B cell (primary cell): ENCODE data around the gene GLI3. TPM values are rescaled to one million over a fixed set of nuclear protein-coding genes. Genes with fewer than 3 reads are reported as not detected.

ENCODE experiments used
- ATAC-seq: fragments of 200-7000 bp; cut with Tn5 transposase; one replicate; pipeline ENCODE4 v1.10.0; 2021; ENCODE audit warnings: low read depth, mild to moderate bottlenecking, moderate number of reproducible peaks, moderate library complexity
- CTCF ChIA-PET: fragments of 350-600 bp; sonication (Branson Sonifier 250); formaldehyde crosslinking; loops from one replicate; lab custom pipeline; 2021; ENCODE audit warnings: antibody characterized with exemption, inconsistent platforms; lab: Charles Lee
- POLR2A ChIA-PET: fragments of 350-600 bp; sonication (Branson Sonifier 250); formaldehyde crosslinking; loops from one replicate; lab custom pipeline; 2021; ENCODE audit warnings: antibody characterized with exemption; lab: Charles Lee
- DNase-seq: peaks from one replicate; pipeline ENCODE4 v3.0.0; 2013
- H2AFZ ChIP-seq: 2 replicates; pipeline ENCODE4 v1.6.1; 2012; ENCODE audit warnings: mild to moderate bottlenecking, low read depth, low read length; ENCODE audit not compliant: insufficient read depth, poor library complexity, severe bottlenecking
- H3K27ac ChIP-seq, 2 donors: 1 replicate in 1 of 2; 2 replicates in 1 of 2; pipeline ENCODE4 v1.5.1; 2012 to 2013; ENCODE audit warnings: low read length in 2 of 2, mild to moderate bottlenecking in 2 of 2, moderate library complexity in 1 of 2
- H3K27me3 ChIP-seq, 4 experiments: fragments of 200-600 bp in 1 of 4; sonication (generic) in 1 of 4; replicated peaks in 1 of 4; 1 replicate in 2 of 4; 2 replicates in 2 of 4; pipeline versions ENCODE4 v1.6.1 to v1.7.0; 2013 to 2016; ENCODE audit warnings: low read length in 3 of 4, mild to moderate bottlenecking in 2 of 4, mixed read lengths in 1 of 4, moderate library complexity in 1 of 4; ENCODE audit not compliant: insufficient read depth in 4 of 4, control insufficient read depth in 3 of 4; ENCODE audit errors: control extremely low read depth in 1 of 4
- H3K36me3 ChIP-seq, 2 experiments: replicated peaks in 1 of 2; 1 replicate in 1 of 2; 2 replicates in 1 of 2; pipeline versions ENCODE4 v1.6.1 to v1.7.1; 2013; ENCODE audit warnings: low read length in 1 of 2; ENCODE audit not compliant: insufficient read depth in 2 of 2, control insufficient read depth in 1 of 2; ENCODE audit errors: control extremely low read depth in 1 of 2, extremely low read depth in 1 of 2
- H3K4me1 ChIP-seq, 2 donors: fragments of 200-600 bp in 1 of 2; sonication (generic) in 1 of 2; 1 replicate in 1 of 2; 2 replicates in 1 of 2; pipeline versions ENCODE4 v1.5.1 to v1.6.1; 2013 to 2017; ENCODE audit warnings: low read length in 2 of 2; ENCODE audit not compliant: control insufficient read depth in 2 of 2, insufficient read depth in 2 of 2
- H3K4me2 ChIP-seq: replicated peaks from 2 replicates; pipeline ENCODE3; 2012; ENCODE audit warnings: mild to moderate bottlenecking, low read depth, low read length; ENCODE audit not compliant: poor library complexity, severe bottlenecking
- H3K4me3 ChIP-seq, 5 experiments: fragments of 200-600 bp in 1 of 5; sonication (generic) in 1 of 5; 1 replicate in 3 of 5; 2 replicates in 2 of 5; pipeline versions ENCODE4 v1.5.1 to v1.7.0; 2011 to 2016; ENCODE audit warnings: low read length in 4 of 5, mild to moderate bottlenecking in 4 of 5, low read depth in 2 of 5, control low read depth in 1 of 5, moderate library complexity in 1 of 5; ENCODE audit not compliant: insufficient read depth in 1 of 5; ENCODE audit errors: control extremely low read depth in 1 of 5, extremely low read depth in 1 of 5
- H3K79me2 ChIP-seq: fragments of 200-600 bp; sonication (generic); one replicate; pipeline ENCODE4 v1.6.0; 2016; ENCODE audit warnings: low read length; ENCODE audit not compliant: control insufficient read depth, insufficient read depth
- H3K9ac ChIP-seq: fragments of 200-600 bp; sonication (generic); 2 replicates; pipeline ENCODE4 v1.6.1; 2017; ENCODE audit warnings: mild to moderate bottlenecking, low read length, moderate library complexity
- H3K9me3 ChIP-seq, 3 donors: one replicate each; pipeline versions ENCODE4 v1.6.1 to v1.7.1; 2013; ENCODE audit warnings: low read length in 2 of 3; ENCODE audit not compliant: control insufficient read depth in 2 of 3, insufficient read depth in 1 of 3; ENCODE audit errors: control extremely low read depth in 1 of 3
- H4K20me1 ChIP-seq: 2 replicates; pipeline ENCODE4 v1.6.0; 2012; ENCODE audit warnings: mild to moderate bottlenecking, low read length; ENCODE audit not compliant: insufficient read depth, control insufficient read depth, poor library complexity, severe bottlenecking
- H3K27ac Mint-ChIP-seq: one replicate; pipeline ENCODE4 v1.8.0; 2021; ENCODE audit warnings: mixed read lengths
- H3K27me3 Mint-ChIP-seq: one replicate; pipeline ENCODE4 v1.8.0; 2021; ENCODE audit warnings: mixed read lengths
- H3K4me1 Mint-ChIP-seq: one replicate; pipeline ENCODE4 v1.8.0; 2021; ENCODE audit warnings: mixed read lengths
- H3K4me3 Mint-ChIP-seq: one replicate; pipeline ENCODE4 v1.8.0; 2021; ENCODE audit warnings: mixed read lengths
- H3K9me3 Mint-ChIP-seq: one replicate; pipeline ENCODE4 v1.8.0; 2022; ENCODE audit warnings: mixed read lengths; ENCODE audit not compliant: insufficient read depth
- CTCF ChIP-seq: fragments of 200-600 bp; IDR thresholded peaks from one replicate; pipeline ENCODE4 v1.8.0; 2022; ENCODE audit warnings: antibody characterized with exemption, mild to moderate bottlenecking
- EZH2 ChIP-seq: IDR thresholded peaks from 2 replicates; pipeline ENCODE4 v1.6.1; 2012; ENCODE audit warnings: borderline replicate concordance, low read depth, mild to moderate bottlenecking, moderate library complexity, low read length; ENCODE audit not compliant: insufficient read depth, poor library complexity, severe bottlenecking
- WGBS: methylation state at CpG from one replicate; pipeline ENCODE4 v1.1.5; 2013; ENCODE audit warnings: missing lambda C conversion rate; ENCODE audit not compliant: insufficient coverage; 5-methylcytosine and 5-hydroxymethylcytosine counted together
- intact Hi-C: fragments of 100-400 bp; cut with micrococcal nuclease; formaldehyde crosslinking; loops from one replicate; pipeline ENCODE4 v1.10.0; 2022
- polyA plus RNA-seq: library from polyadenylated mRNA; depleted of rRNA; stranded (reverse); fragments of >200 nt; gene quantifications from 2 replicates; pipeline ENCODE4 v1.2.3, GENCODE V29; 2012
- total RNA-seq, 2 donors: library from RNA; stranded (reverse); fragments of 120-200 nt in 1 of 2; gene quantifications; 1 replicate in 1 of 2; 2 replicates in 1 of 2; pipeline versions ENCODE4 v1.2.3 to v1.2.4, GENCODE V29; 2013 to 2022

The GLI3 gene
- total and polyA plus RNA-seq, 2 donors (not counting 1 experiment from before 2014, with no cell fraction given): not detected

- Histone ChIP-seq H3K4me1 (no peaks in the 10 kb centered on the region), H2AFZ (no peak overlapping the region), H3K27me3 (no peaks in the 10 kb centered on the region), H3K9me3 (no peaks in the 10 kb centered on the region), H3K9ac (no peak overlapping the region), H4K20me1 (no peaks in the 10 kb centered on the region), H3K4me2 (no peak overlapping the region), H3K36me3 (no peaks in the 10 kb centered on the region), H3K4me3 (no peak overlapping the region), H3K79me2 (no peaks in the 10 kb centered on the region), H3K27ac (no peak overlapping the region)
- 98% methylated on average over 7 of the region's 7 CpGs for WGBS
- DNase-seq (no peak), ATAC-seq (no peak)
- intact Hi-C loops: no loop called here
- Mint-ChIP-seq H3K27me3 (peaks cover 12% of the 10 kb centered on the region), H3K4me3 (no peak overlapping the region), H3K9me3 (no peaks in the 10 kb centered on the region), H3K4me1 (no peaks in the 10 kb centered on the region), H3K27ac (no peak overlapping the region)
- TF ChIP-seq EZH2 (no peak), CTCF (no peak)
- CTCF ChIA-PET: no interaction called here
- POLR2A ChIA-PET: no interaction called here
Measured at GRCh38 chr7:42151309-42151708, 85.7 kb downstream of the GLI3 start.

GRCh38 chr7:42145539-42145938, 91.5 kb downstream of the GLI3 start:
- no peak for DNase-seq
- no peak overlapping the region for H3K9ac ChIP-seq
- no peak overlapping the region for H3K4me3 Mint-ChIP-seq
- ChIA-PET CTCF (no interaction called here), POLR2A (no interaction called here)
- no peaks in the 10 kb centered on the region for H3K9me3 Mint-ChIP-seq
- no peaks in the 10 kb centered on the region for H3K4me1 Mint-ChIP-seq
- no peak overlapping the region for H3K27ac Mint-ChIP-seq
- no peaks in the 10 kb centered on the region for H3K36me3 ChIP-seq
- intact Hi-C loops: no loop called here
- no peak overlapping the region for H3K4me2 ChIP-seq
- H3K79me2 ChIP-seq: no peaks in the 10 kb centered on the region
- no peaks in the 10 kb centered on the region for H4K20me1 ChIP-seq
- H3K9me3 ChIP-seq: no peaks in the 10 kb centered on the region
- no peak overlapping the region for H2AFZ ChIP-seq
- peaks cover 20% of the 10 kb centered on the region for H3K27me3 Mint-ChIP-seq
- TF ChIP-seq EZH2 (no peak), CTCF (no peak)
- no peaks in the 10 kb centered on the region for H3K4me1 ChIP-seq
- no peaks in the 10 kb centered on the region for H3K27me3 ChIP-seq
- ATAC-seq: no peak
- H3K4me3 ChIP-seq: no peak overlapping the region
- no peak overlapping the region for H3K27ac ChIP-seq
